Activated T-helper 2 cell treated with anti-CD3 and anti-CD28 coated beads, Interferon-gamma antibody, Interleukin-2, Interleukin-4, amounts not matched to agents 10 μg/mL and 5 μg/mL and 100 μg/mL, durations not matched to agents 14 hours and 24 hours and 36 hours (primary cell): ENCODE data around the gene PLCG1. TPM values are rescaled to one million over a fixed set of nuclear protein-coding genes. Genes with fewer than 3 reads are reported as not detected.

Experiments used
- DNase-seq: peaks from one replicate; pipeline ENCODE4 v3.0.0; 2021; ENCODE audit warnings: low spot score
- H3K27ac Mint-ChIP-seq: one replicate; pipeline ENCODE4 v1.8.0; 2021; ENCODE audit warnings: mixed read lengths
- H3K27me3 Mint-ChIP-seq: one replicate; pipeline ENCODE4 v1.8.0; 2021; ENCODE audit warnings: low read depth, mixed read lengths
- H3K36me3 Mint-ChIP-seq: one replicate; pipeline ENCODE4 v1.8.0; 2021; ENCODE audit warnings: low read depth, mixed read lengths
- H3K4me1 Mint-ChIP-seq: one replicate; pipeline ENCODE4 v1.8.0; 2021; ENCODE audit warnings: low read depth, mixed read lengths
- H3K4me3 Mint-ChIP-seq: one replicate; pipeline ENCODE4 v1.8.0; 2021; ENCODE audit warnings: low read depth, mild to moderate bottlenecking, moderate library complexity, mixed read lengths
- H3K9me3 Mint-ChIP-seq: one replicate; pipeline ENCODE4 v1.8.0; 2021; ENCODE audit warnings: mixed read lengths
- intact Hi-C: fragments of 100-400 bp; cut with micrococcal nuclease; formaldehyde crosslinking; loops from one replicate; pipeline ENCODE4 v1.15.1; 2023
- total RNA-seq: library from RNA; stranded (reverse); gene quantifications from 2 replicates; pipeline ENCODE4 v1.2.3, GENCODE V29; 2022

Gene PLCG1
- total RNA-seq, 1 donor from 2014 or later = 187 TPM

- H3K27me3 Mint-ChIP-seq = no peaks in the 10 kb centered on the region
- H3K27ac Mint-ChIP-seq = no peak overlapping the region
- intact Hi-C loops = no loop called here
- no peak for DNase-seq
- peaks cover 4% of the 10 kb centered on the region for H3K36me3 Mint-ChIP-seq
- no peaks in the 10 kb centered on the region for H3K9me3 Mint-ChIP-seq
- peaks cover 3% of the 10 kb centered on the region for H3K4me1 Mint-ChIP-seq
- H3K4me3 Mint-ChIP-seq = no peak overlapping the region
These were observed 46.5 kb downstream of the PLCG1 start for GRCh38 chr20:41183831-41184230.

- no peak overlapping the region for H3K27ac Mint-ChIP-seq
- peaks cover 4% of the 10 kb centered on the region for H3K9me3 Mint-ChIP-seq
- H3K4me3 Mint-ChIP-seq = no peak overlapping the region
- no peak for DNase-seq
- H3K36me3 Mint-ChIP-seq = no peaks in the 10 kb centered on the region
- peaks cover 3% of the 10 kb centered on the region for H3K27me3 Mint-ChIP-seq
- intact Hi-C loops = no loop called here
- H3K4me1 Mint-ChIP-seq = peaks cover 3% of the 10 kb centered on the region
These were observed 47.8 kb downstream of the PLCG1 start for GRCh38 chr20:41185013-41185757.

GRCh38 chr20:41187668-41188067, 50.3 kb downstream of the PLCG1 start:
- Mint-ChIP-seq H3K9me3 (peaks cover 18% of the 10 kb centered on the region), H3K27ac (no peak overlapping the region), H3K4me1 (no peaks in the 10 kb centered on the region), H3K27me3 (peaks cover 4% of the 10 kb centered on the region), H3K4me3 (no peak overlapping the region), H3K36me3 (peaks cover 11% of the 10 kb centered on the region)
- intact Hi-C loops = no loop called here
- no peak for DNase-seq

- Mint-ChIP-seq H3K27me3 (peaks cover 4% of the 10 kb centered on the region), H3K9me3 (peaks cover 32% of the 10 kb centered on the region), H3K27ac (no peak overlapping the region), H3K4me1 (peaks cover 12% of the 10 kb centered on the region), H3K36me3 (peaks cover 22% of the 10 kb centered on the region), H3K4me3 (no peak overlapping the region)
- DNase-seq = no peak
- intact Hi-C loops = no loop called here
These were observed 54.5 kb downstream of the PLCG1 start for GRCh38 chr20:41191562-41192500.

GRCh38 chr20:41192575-41192974, 55.2 kb downstream of the PLCG1 start:
- peaks cover 4% of the 10 kb centered on the region for H3K27me3 Mint-ChIP-seq
- peaks cover 12% of the 10 kb centered on the region for H3K4me1 Mint-ChIP-seq
- H3K9me3 Mint-ChIP-seq = peaks cover 32% of the 10 kb centered on the region
- intact Hi-C loops = no loop called here
- peaks cover 22% of the 10 kb centered on the region for H3K36me3 Mint-ChIP-seq
- DNase-seq = no peak
- no peak overlapping the region for H3K4me3 Mint-ChIP-seq
- H3K27ac Mint-ChIP-seq = no peak overlapping the region

- H3K27me3 Mint-ChIP-seq = no peaks in the 10 kb centered on the region
- no peak overlapping the region for H3K27ac Mint-ChIP-seq
- peaks cover 26% of the 10 kb centered on the region for H3K9me3 Mint-ChIP-seq
- no peak overlapping the region for H3K4me3 Mint-ChIP-seq
- intact Hi-C loops = loop anchor here (5.0 kb wide), 1 partner anchor 36 kb away; no protein-coding TSS in a partner anchor
- no peak for DNase-seq
- peaks cover 27% of the 10 kb centered on the region for H3K36me3 Mint-ChIP-seq
- H3K4me1 Mint-ChIP-seq = peaks cover 12% of the 10 kb centered on the region
These were observed 59.4 kb downstream of the PLCG1 start for GRCh38 chr20:41196653-41197225.

- Mint-ChIP-seq H3K36me3 (peaks cover 20% of the 10 kb centered on the region), H3K4me1 (peaks cover 12% of the 10 kb centered on the region), H3K27ac (no peak overlapping the region), H3K4me3 (no peak overlapping the region), H3K9me3 (peaks cover 19% of the 10 kb centered on the region), H3K27me3 (no peaks in the 10 kb centered on the region)
- intact Hi-C loops = loop anchor here (5.0 kb wide), 1 partner anchor 34 kb away; no protein-coding TSS in a partner anchor
- no peak for DNase-seq
These were observed 61.1 kb downstream of the PLCG1 start for GRCh38 chr20:41198443-41198842.

GRCh38 chr20:41200446-41201202, 63.3 kb downstream of the PLCG1 start:
- H3K36me3 Mint-ChIP-seq = peaks cover 16% of the 10 kb centered on the region
- peaks cover 15% of the 10 kb centered on the region for H3K9me3 Mint-ChIP-seq
- no peaks in the 10 kb centered on the region for H3K27me3 Mint-ChIP-seq
- intact Hi-C loops = no loop called here
- peaks cover 6% of the 10 kb centered on the region for H3K4me1 Mint-ChIP-seq
- no peak overlapping the region for H3K4me3 Mint-ChIP-seq
- no peak overlapping the region for H3K27ac Mint-ChIP-seq
- no peak for DNase-seq

GRCh38 chr20:41201760-41202159, 64.4 kb downstream of the PLCG1 start:
- peaks cover 2% of the 10 kb centered on the region for H3K27me3 Mint-ChIP-seq
- H3K36me3 Mint-ChIP-seq = peaks cover 16% of the 10 kb centered on the region
- H3K9me3 Mint-ChIP-seq = peaks cover 14% of the 10 kb centered on the region
- H3K27ac Mint-ChIP-seq = no peak overlapping the region
- intact Hi-C loops = no loop called here
- no peaks in the 10 kb centered on the region for H3K4me1 Mint-ChIP-seq
- no peak overlapping the region for H3K4me3 Mint-ChIP-seq
- DNase-seq = no peak

- Mint-ChIP-seq H3K27me3 (peaks cover 2% of the 10 kb centered on the region), H3K27ac (no peak overlapping the region), H3K4me3 (no peak overlapping the region), H3K4me1 (no peaks in the 10 kb centered on the region), H3K9me3 (peaks cover 12% of the 10 kb centered on the region), H3K36me3 (peaks cover 16% of the 10 kb centered on the region)
- intact Hi-C loops = no loop called here
- no peak for DNase-seq
These were observed 65.1 kb downstream of the PLCG1 start for GRCh38 chr20:41202426-41202825.

GRCh38 chr20:41203660-41204059, 66.3 kb downstream of the PLCG1 start:
- Mint-ChIP-seq H3K36me3 (peaks cover 13% of the 10 kb centered on the region), H3K27ac (no peak overlapping the region), H3K4me1 (no peaks in the 10 kb centered on the region), H3K4me3 (no peak overlapping the region), H3K9me3 (peaks cover 7% of the 10 kb centered on the region), H3K27me3 (peaks cover 6% of the 10 kb centered on the region)
- DNase-seq = no peak
- intact Hi-C loops = no loop called here
